ENCODE results near the gene LAMC2.

DNA sequence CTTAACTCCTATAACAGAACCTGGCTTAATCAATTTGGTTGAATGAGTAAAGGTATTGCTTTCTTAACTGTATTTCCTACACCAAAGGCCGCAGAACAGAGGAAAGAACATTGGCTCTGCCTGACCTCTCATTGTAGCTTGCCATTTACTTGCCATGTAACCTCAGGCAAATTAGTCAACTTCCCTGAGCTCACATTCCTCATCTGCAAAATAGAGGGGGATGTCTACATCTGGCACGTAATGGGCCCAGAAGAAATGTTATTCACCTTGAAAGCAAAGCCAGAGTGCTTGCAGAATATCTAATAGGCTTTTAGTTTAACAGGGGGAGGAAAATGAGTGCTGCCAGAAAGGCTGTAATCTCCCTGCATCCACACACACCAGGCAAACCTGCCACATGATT is 44.3 kb downstream of the LAMC2 start:
- TF ChIP-seq, protein P1, sequence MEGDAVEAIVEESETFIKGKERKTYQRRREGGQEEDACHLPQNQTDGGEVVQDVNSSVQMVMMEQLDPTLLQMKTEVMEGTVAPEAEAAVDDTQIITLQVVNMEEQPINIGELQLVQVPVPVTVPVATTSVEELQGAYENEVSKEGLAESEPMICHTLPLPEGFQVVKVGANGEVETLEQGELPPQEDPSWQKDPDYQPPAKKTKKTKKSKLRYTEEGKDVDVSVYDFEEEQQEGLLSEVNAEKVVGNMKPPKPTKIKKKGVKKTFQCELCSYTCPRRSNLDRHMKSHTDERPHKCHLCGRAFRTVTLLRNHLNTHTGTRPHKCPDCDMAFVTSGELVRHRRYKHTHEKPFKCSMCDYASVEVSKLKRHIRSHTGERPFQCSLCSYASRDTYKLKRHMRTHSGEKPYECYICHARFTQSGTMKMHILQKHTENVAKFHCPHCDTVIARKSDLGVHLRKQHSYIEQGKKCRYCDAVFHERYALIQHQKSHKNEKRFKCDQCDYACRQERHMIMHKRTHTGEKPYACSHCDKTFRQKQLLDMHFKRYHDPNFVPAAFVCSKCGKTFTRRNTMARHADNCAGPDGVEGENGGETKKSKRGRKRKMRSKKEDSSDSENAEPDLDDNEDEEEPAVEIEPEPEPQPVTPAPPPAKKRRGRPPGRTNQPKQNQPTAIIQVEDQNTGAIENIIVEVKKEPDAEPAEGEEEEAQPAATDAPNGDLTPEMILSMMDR (IDR thresholded peaks at IDR 0.05) = no peak
- no peak for TF ChIP-seq POLR2A (IDR thresholded peaks at IDR 0.05)

Data from testis (tissue), 2 donors.